HCT116 (cell line): ENCODE measurements around the gene FBXL19. TPM values are rescaled to one million over a fixed set of nuclear protein-coding genes. Genes with fewer than 3 reads are reported as not detected.

ENCODE experiments used
- ATAC-seq: fragments of 200-7000 bp; cut with Tn5 transposase; 2 replicates; pipeline ENCODE4 v1.9.1; 2020; ENCODE audit warnings: mild to moderate bottlenecking, moderate library complexity
- BruUV-seq: library from RNA; stranded (reverse); fragments of 400-500 nt; replicated peaks from 2 replicates; lab custom pipeline; 2021; lab: Mats Ljungman, UMichigan
- CTCF ChIA-PET: fragments of 300-600 bp; sonication (Branson Sonifier 250); formaldehyde crosslinking; loops from one replicate; lab custom pipeline; 2021; ENCODE audit warnings: antibody characterized with exemption; lab: Charles Lee
- POLR2A ChIA-PET: fragments of 300-600, 350-600 bp; sonication (Branson Sonifier 250); formaldehyde crosslinking; loops from one replicate; lab custom pipeline; 2021; ENCODE audit warnings: antibody characterized with exemption; lab: Charles Lee
- RAD21 ChIA-PET, 2 experiments: fragments of 300-600 bp; sonication (Branson Sonifier 250); formaldehyde crosslinking; loops; one replicate each; lab custom pipeline; 2023; ENCODE audit warnings: low total read pairs in 2 of 2; ENCODE audit not compliant: uncharacterized antibody in 2 of 2, unreplicated experiment in 2 of 2, low non-redundant PET in 1 of 2; lab: Charles Lee
- DNase-seq: peaks from one replicate; pipeline ENCODE4 v3.0.0-alpha.2; 2010; ENCODE audit warnings: low read depth, low spot score
- H2AFZ ChIP-seq: fragments of 200-600 bp; shearing (Covaris generic), sonication (generic); 2 replicates; pipeline ENCODE4 v1.6.1; 2017; ENCODE audit warnings: low read depth, mixed run types, mixed read lengths, antibody characterized with exemption, low read length; ENCODE audit not compliant: poor library complexity, severe bottlenecking
- H3K27ac ChIP-seq: 2 replicates; pipeline ENCODE4 v1.5.1; 2012; ENCODE audit warnings: low read depth, low read length
- H3K27me3 ChIP-seq: fragments of 200-600 bp; sonication (generic); 2 replicates; pipeline ENCODE4 v1.6.1; 2016; ENCODE audit warnings: mixed run types, low read length, mixed read lengths; ENCODE audit not compliant: insufficient read depth
- H3K36me3 ChIP-seq, 2 experiments: fragments of 200-500 bp in 1 of 2; fragments of 200-600 bp in 1 of 2; sonication (Bioruptor generic) in 1 of 2; sonication (generic) in 1 of 2; 2 replicates each; pipeline versions ENCODE4 v1.5.1 to v1.6.1; 2014 to 2016; ENCODE audit warnings: low read length in 2 of 2, inconsistent platforms in 1 of 2, mixed read lengths in 1 of 2, mixed run types in 1 of 2; ENCODE audit not compliant: insufficient read depth in 2 of 2, control insufficient read depth in 1 of 2
- H3K4me1 ChIP-seq, 2 experiments: fragments of 200-600 bp in 1 of 2; sonication (generic) in 1 of 2; 2 replicates each; pipeline versions ENCODE4 v1.5.1 to v1.6.1; 2012 to 2017; ENCODE audit warnings: low read length in 2 of 2, inconsistent platforms in 1 of 2, mild to moderate bottlenecking in 1 of 2, mixed read lengths in 1 of 2, mixed run types in 1 of 2, moderate library complexity in 1 of 2; ENCODE audit not compliant: insufficient read depth in 2 of 2, control insufficient read depth in 1 of 2
- H3K4me2 ChIP-seq: fragments of 200-600 bp; sonication (generic); 2 replicates; pipeline ENCODE4 v1.6.1; 2017; ENCODE audit warnings: mixed run types, low read length, mixed read lengths
- H3K4me3 ChIP-seq, 2 experiments: fragments of 200-600 bp in 1 of 2; sonication (generic) in 1 of 2; replicated peaks in 1 of 2; 2 replicates each; pipeline ENCODE4 v1.5.1; 2011 to 2016; ENCODE audit warnings: low read length in 2 of 2, control low read depth in 1 of 2, low read depth in 1 of 2, mild to moderate bottlenecking in 1 of 2, mixed read lengths in 1 of 2, mixed run types in 1 of 2
- H3K79me2 ChIP-seq: fragments of 200-600 bp; sonication (generic); 2 replicates; pipeline ENCODE4 v1.6.1; 2017; ENCODE audit warnings: mild to moderate bottlenecking, mixed run types, low read length, moderate library complexity, mixed read lengths; ENCODE audit not compliant: insufficient read depth
- H3K9ac ChIP-seq: fragments of 200-600 bp; sonication (generic); 2 replicates; pipeline ENCODE4 v1.6.1; 2016; ENCODE audit warnings: low read length, mixed read lengths
- H3K9me2 ChIP-seq: fragments of 200-600 bp; sonication (generic), shearing (Covaris generic); 2 replicates; pipeline ENCODE4 v1.6.1; 2017; ENCODE audit warnings: mixed run types, mild to moderate bottlenecking, moderate library complexity; ENCODE audit not compliant: insufficient read depth
- H3K9me3 ChIP-seq, 2 experiments: fragments of 200-500 bp in 1 of 2; fragments of 200-600 bp in 1 of 2; sonication (Bioruptor generic) in 1 of 2; sonication (generic) in 1 of 2; 2 replicates each; pipeline ENCODE4 v1.6.1; 2014 to 2017; ENCODE audit warnings: low read length in 2 of 2, mixed read lengths in 2 of 2, inconsistent platforms in 1 of 2, low read depth in 1 of 2, mild to moderate bottlenecking in 1 of 2, mixed run types in 1 of 2, moderate library complexity in 1 of 2; ENCODE audit not compliant: control insufficient read depth in 1 of 2, insufficient read depth in 1 of 2
- H4K20me1 ChIP-seq: fragments of 200-600 bp; sonication (generic), shearing (Covaris generic); 2 replicates; pipeline ENCODE4 v1.6.1; 2017; ENCODE audit warnings: mixed run types, mild to moderate bottlenecking, moderate library complexity; ENCODE audit not compliant: insufficient read depth
- ATF3 ChIP-seq: IDR thresholded peaks from 2 replicates; pipeline ENCODE4 v1.6.1; 2012
- CBX3 ChIP-seq: IDR thresholded peaks from 2 replicates; pipeline ENCODE4 v1.6.1; 2012; ENCODE audit warnings: low read depth
- CEBPB ChIP-seq: IDR thresholded peaks from 2 replicates; pipeline ENCODE4 v1.6.1; 2012; ENCODE audit warnings: low read depth
- CTCF ChIP-seq, 3 experiments: fragments of 200-600 bp in 1 of 3; sonication (generic) in 1 of 3; IDR thresholded peaks in 2 of 3; conservative IDR thresholded peaks in 1 of 3; 2 replicates each; pipeline ENCODE4 v1.5.1; 2012 to 2017; ENCODE audit warnings: low read depth in 2 of 3, low read length in 2 of 3, antibody characterized with exemption in 1 of 3, borderline replicate concordance in 1 of 3, control low read depth in 1 of 3, mild to moderate bottlenecking in 1 of 3, mixed read lengths in 1 of 3, mixed run types in 1 of 3, moderate library complexity in 1 of 3; ENCODE audit not compliant: insufficient read depth in 1 of 3
- ELF1 ChIP-seq: IDR thresholded peaks from 2 replicates; pipeline ENCODE4 v1.6.1; 2012; ENCODE audit warnings: low read depth, borderline replicate concordance
- EZH2phosphoT487 ChIP-seq: fragments of 200-600 bp; IDR thresholded peaks from 2 replicates; pipeline ENCODE4 v1.6.1; 2018; ENCODE audit warnings: antibody characterized with exemption, borderline replicate concordance
- POLR2AphosphoS5 ChIP-seq: IDR thresholded peaks from 2 replicates; pipeline ENCODE4 v1.6.1; 2011; ENCODE audit warnings: mild to moderate bottlenecking, low read depth, low read length, moderate library complexity
- SIN3A ChIP-seq: IDR thresholded peaks from 2 replicates; pipeline ENCODE4 v1.6.1; 2012; ENCODE audit warnings: low read depth
- SP1 ChIP-seq: IDR thresholded peaks from 2 replicates; pipeline ENCODE4 v1.6.1; 2012; ENCODE audit warnings: low read depth
- ZFX ChIP-seq: fragments of 450-650 bp; IDR thresholded peaks from 2 replicates; pipeline ENCODE4 v1.6.1; 2017
- ZNF274 ChIP-seq: fragments of 200-500 bp; sonication (Bioruptor generic); IDR thresholded peaks from 2 replicates; pipeline ENCODE4 v1.6.1; 2014; ENCODE audit warnings: mild to moderate bottlenecking, low read depth, low read length, inconsistent platforms
- intact Hi-C: fragments of 100-400 bp; cut with micrococcal nuclease; formaldehyde crosslinking; loops from 2 replicates; pipeline ENCODE4 v1.10.0; 2022
- total RNA-seq: library from RNA; stranded (reverse); gene quantifications from one replicate; pipeline ENCODE4 v1.2.1, GENCODE V29; 2021; ENCODE audit not compliant: unreplicated experiment
- TF ChIP-seq, protein P1 (sequence below): IDR thresholded peaks from 2 replicates; pipeline ENCODE4 v1.6.1; 2012

The FBXL19 gene
- total RNA-seq, 1 experiment from 2014 or later: 45.2 TPM

DNA sequence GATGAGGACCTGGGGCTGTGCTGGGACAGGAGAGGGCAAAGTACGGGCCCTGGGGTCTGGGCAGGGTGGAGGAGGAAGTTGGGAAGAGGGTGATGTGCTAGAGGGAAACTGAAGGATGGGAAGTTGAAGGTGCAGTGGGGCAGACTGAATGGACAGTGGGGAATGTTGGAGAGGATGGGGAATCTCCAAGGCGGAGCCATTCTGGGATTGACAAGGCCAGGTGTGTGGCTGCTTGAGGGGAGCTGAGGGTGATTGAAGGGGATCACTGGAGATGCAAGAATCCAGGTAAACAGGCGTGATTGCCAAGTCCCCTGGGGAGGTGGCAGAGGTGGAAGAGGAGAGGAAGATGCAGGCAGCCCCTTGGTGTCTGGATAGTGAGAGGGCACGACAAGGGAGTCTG, 53.1 kb downstream of the FBXL19 start:
- RAD21 ChIA-PET: no interaction called here
- H3K9me2 ChIP-seq: no peaks in the 10 kb centered on the region
- no peak overlapping the region for H3K9ac ChIP-seq
- H3K4me1 ChIP-seq: no peaks in the 10 kb centered on the region
- H4K20me1 ChIP-seq: no peaks in the 10 kb centered on the region
- no peak for ATAC-seq
- intact Hi-C loops: no loop called here
- H3K4me3 ChIP-seq: no peak overlapping the region
- CTCF ChIA-PET: no interaction called here
- H3K4me2 ChIP-seq: no peak overlapping the region
- H3K79me2 ChIP-seq: peaks cover 3% of the 10 kb centered on the region; the same call in 1 of the 2 replicates
- H3K36me3 ChIP-seq: peaks cover 23 to 49% of the 10 kb centered on the region in 2 experiments; a peak in 3 of 4 replicates
- no peak for DNase-seq
- POLR2A ChIA-PET: no interaction called here
- H3K9me3 ChIP-seq: no peaks in the 10 kb centered on the region
- H2AFZ ChIP-seq: no peak overlapping the region
- no peak overlapping the region for H3K27ac ChIP-seq
- BruUV-seq: no TSS peak
- TF ChIP-seq CBX3 (no peak), CEBPB (no peak), ELF1 (no peak), EZH2phosphoT487 (no peak), ZNF274 (no peak), ATF3 (no peak), SP1 (no peak)
- TF ChIP-seq, protein P1, sequence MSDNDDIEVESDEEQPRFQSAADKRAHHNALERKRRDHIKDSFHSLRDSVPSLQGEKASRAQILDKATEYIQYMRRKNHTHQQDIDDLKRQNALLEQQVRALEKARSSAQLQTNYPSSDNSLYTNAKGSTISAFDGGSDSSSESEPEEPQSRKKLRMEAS: no peak
- no peaks in the 10 kb centered on the region for H3K27me3 ChIP-seq

GRCh38 chr16:30977502-30977901, 54.1 kb downstream of the FBXL19 start:
- Histone ChIP-seq H3K4me1 (no peaks in the 10 kb centered on the region), H3K79me2 (peaks cover 3% of the 10 kb centered on the region; the same call in 1 of the 2 replicates), H3K9ac (no peak overlapping the region), H3K4me2 (no peak overlapping the region), H3K4me3 (no peak overlapping the region), H3K27ac (no peak overlapping the region), H3K36me3 (peaks cover 20 to 40% of the 10 kb centered on the region in 2 experiments; a peak in 3 of 4 replicates), H3K9me3 (no peaks in the 10 kb centered on the region), H4K20me1 (no peaks in the 10 kb centered on the region), H3K9me2 (no peaks in the 10 kb centered on the region), H2AFZ (no peak overlapping the region), H3K27me3 (no peaks in the 10 kb centered on the region)
- intact Hi-C loops: no loop called here
- ATAC-seq: peak; percentile 62; the same call in 1 of the 2 replicates
- TF ChIP-seq ZFX (no peak), CTCF (IDR thresholded peaks at IDR 0.05 in 2 of 3, conservative IDR thresholded peaks at IDR 0.05 in 1 of 3; ENCODE audit: borderline replicate concordance in 1 of 3, insufficient read depth in 1 of 3, low read depth in 2 of 3, low read length in 2 of 3) (peak; percentile 16 to 66 (median 59); a peak in 4 of 6 replicates), ATF3 (no peak), POLR2AphosphoS5 (no peak), SIN3A (no peak), EZH2phosphoT487 (no peak)
- TF ChIP-seq, protein P1: no peak
- DNase-seq: no peak
- BruUV-seq: no TSS peak
- RAD21 ChIA-PET: no interaction called here
- CTCF ChIA-PET: interaction anchor here (0.6 kb wide), 1 partner anchor 164 kb away, joined by 3 read pairs; no protein-coding TSS in a partner anchor
- POLR2A ChIA-PET: no interaction called here
